Keratinocyte (primary cell): Measurements from ENCODE around the gene ADCK1.

Experiments
- CTCF ChIP-seq, 3 experiments: IDR thresholded peaks in 1 of 3; conservative IDR thresholded peaks in 1 of 3; optimal IDR thresholded peaks in 1 of 3; 2 replicates in 2 of 3; 3 replicates in 1 of 3; pipeline versions ENCODE3 to v1.5.1; 2011; ENCODE audit warnings: low read length in 3 of 3, mild to moderate bottlenecking in 3 of 3, moderate library complexity in 2 of 3, control low read depth in 1 of 3, inconsistent platforms in 1 of 3; ENCODE audit not compliant: insufficient read depth in 2 of 3; ENCODE audit errors: extremely low read depth in 1 of 3
- EZH2 ChIP-seq: IDR thresholded peaks from one replicate; pipeline ENCODE4 v1.6.1; 2012; ENCODE audit warnings: inconsistent platforms, mild to moderate bottlenecking, low read length, moderate library complexity

- TF ChIP-seq EZH2 (no peak), CTCF (optimal IDR thresholded peaks at IDR 0.05 in 1 of 3, IDR thresholded peaks at IDR 0.05 in 1 of 3, conservative IDR thresholded peaks at IDR 0.05 in 1 of 3; ENCODE audit: extremely low read depth in 1 of 3, insufficient read depth in 2 of 3, low read length in 3 of 3) (no peak)
These were observed 9.2 kb upstream of the ADCK1 start for GRCh38 chr14:77790566-77791224.
